ENCODE results near the gene GABPB2.

GABPB2 gene

DNA sequence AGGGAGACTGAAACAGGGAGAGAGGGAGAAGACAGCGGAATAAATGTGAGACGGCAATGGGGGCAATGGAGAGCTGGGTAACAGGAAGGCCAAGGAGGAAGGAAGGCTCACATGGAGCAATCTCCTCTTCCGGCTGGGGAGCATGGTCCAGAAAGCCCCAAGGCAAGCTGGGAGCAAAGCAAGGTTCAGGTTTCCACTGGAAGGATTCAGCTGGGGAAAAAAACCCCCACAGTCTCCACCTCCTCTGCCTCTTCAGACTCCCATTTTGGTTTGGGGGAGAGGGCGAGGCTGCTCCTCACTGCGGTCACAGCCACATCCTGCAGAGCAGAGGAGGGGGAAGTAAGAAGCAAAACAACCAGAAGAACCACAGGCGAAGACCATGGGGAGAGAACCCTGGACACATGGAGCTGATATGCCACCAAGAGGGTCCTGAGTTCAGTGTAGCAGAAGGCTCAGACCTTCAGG, 86.5 kb downstream of the GABPB2 start:
- H3K4me2 ChIP-seq (ENCODE audit: low read depth, low read length, poor library complexity, severe bottlenecking) = peak overlapping the region; percentile 80
- H3K4me3 ChIP-seq (ENCODE audit: low read length, poor library complexity, severe bottlenecking) = peak overlapping the region; percentile 76
- peaks cover 20% of the 10 kb centered on the region; the same call in 1 of the 2 replicates for H3K79me2 ChIP-seq (ENCODE audit: insufficient read depth, low read length)
- peaks cover 32% of the 10 kb centered on the region for H3K4me1 ChIP-seq (ENCODE audit: insufficient read depth, low read length, poor library complexity, severe bottlenecking)
- H3F3A ChIP-seq (ENCODE audit: low read depth) = no peaks in the 10 kb centered on the region
- TF ChIP-seq, protein P1, sequence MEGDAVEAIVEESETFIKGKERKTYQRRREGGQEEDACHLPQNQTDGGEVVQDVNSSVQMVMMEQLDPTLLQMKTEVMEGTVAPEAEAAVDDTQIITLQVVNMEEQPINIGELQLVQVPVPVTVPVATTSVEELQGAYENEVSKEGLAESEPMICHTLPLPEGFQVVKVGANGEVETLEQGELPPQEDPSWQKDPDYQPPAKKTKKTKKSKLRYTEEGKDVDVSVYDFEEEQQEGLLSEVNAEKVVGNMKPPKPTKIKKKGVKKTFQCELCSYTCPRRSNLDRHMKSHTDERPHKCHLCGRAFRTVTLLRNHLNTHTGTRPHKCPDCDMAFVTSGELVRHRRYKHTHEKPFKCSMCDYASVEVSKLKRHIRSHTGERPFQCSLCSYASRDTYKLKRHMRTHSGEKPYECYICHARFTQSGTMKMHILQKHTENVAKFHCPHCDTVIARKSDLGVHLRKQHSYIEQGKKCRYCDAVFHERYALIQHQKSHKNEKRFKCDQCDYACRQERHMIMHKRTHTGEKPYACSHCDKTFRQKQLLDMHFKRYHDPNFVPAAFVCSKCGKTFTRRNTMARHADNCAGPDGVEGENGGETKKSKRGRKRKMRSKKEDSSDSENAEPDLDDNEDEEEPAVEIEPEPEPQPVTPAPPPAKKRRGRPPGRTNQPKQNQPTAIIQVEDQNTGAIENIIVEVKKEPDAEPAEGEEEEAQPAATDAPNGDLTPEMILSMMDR (conservative IDR thresholded peaks at IDR 0.05; ENCODE audit: low read length) = no peak
- TF ChIP-seq EZH2phosphoT487 (IDR thresholded peaks at IDR 0.05; ENCODE audit: borderline replicate concordance) = no peak
- H3K9ac ChIP-seq (ENCODE audit: low read depth, low read length, poor library complexity, severe bottlenecking) = peak overlapping the region; percentile 81
- H3K36me3 ChIP-seq (ENCODE audit: insufficient read depth, low read length) = no peaks in the 10 kb centered on the region
- H3K27me3 ChIP-seq (ENCODE audit: insufficient read depth, low read length, poor library complexity, severe bottlenecking) = no peaks in the 10 kb centered on the region
- no peaks in the 10 kb centered on the region for H3K9me3 ChIP-seq (ENCODE audit: insufficient read depth, low read depth, low read length)
- peak overlapping the region; percentile 79; the same call in 1 of the 2 replicates for H2AFZ ChIP-seq (ENCODE audit: low read length)
- H3K9me2 ChIP-seq (replicated peaks; ENCODE audit: low read depth, low read length) = no peaks in the 10 kb centered on the region
- H4K20me1 ChIP-seq (ENCODE audit: insufficient read depth, low read length, poor library complexity, severe bottlenecking) = no peaks in the 10 kb centered on the region

DNA sequence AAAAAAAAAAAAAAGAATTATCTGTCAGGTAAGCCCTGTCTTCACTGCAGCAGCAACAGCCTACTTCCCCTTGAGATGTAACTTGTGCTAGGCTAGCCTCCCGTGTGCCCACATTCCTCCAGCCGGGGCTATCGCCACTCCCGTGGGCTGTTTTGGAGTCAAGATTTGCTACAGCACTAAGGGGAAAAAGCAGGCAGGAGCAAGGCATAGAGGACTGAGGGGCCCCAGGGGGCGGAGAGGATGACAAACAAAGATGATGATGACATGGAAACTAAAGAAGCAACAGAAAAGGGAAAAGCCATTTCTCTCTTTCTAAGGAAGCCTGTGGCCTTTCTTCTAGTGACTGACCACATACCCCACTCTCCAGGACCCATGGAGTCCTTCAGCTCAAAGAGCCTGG, 87.8 kb downstream of the GABPB2 start:
- no peaks in the 10 kb centered on the region for H3K36me3 ChIP-seq (ENCODE audit: insufficient read depth, low read length)
- no peaks in the 10 kb centered on the region for H3K9me2 ChIP-seq (replicated peaks; ENCODE audit: low read depth, low read length)

DNA sequence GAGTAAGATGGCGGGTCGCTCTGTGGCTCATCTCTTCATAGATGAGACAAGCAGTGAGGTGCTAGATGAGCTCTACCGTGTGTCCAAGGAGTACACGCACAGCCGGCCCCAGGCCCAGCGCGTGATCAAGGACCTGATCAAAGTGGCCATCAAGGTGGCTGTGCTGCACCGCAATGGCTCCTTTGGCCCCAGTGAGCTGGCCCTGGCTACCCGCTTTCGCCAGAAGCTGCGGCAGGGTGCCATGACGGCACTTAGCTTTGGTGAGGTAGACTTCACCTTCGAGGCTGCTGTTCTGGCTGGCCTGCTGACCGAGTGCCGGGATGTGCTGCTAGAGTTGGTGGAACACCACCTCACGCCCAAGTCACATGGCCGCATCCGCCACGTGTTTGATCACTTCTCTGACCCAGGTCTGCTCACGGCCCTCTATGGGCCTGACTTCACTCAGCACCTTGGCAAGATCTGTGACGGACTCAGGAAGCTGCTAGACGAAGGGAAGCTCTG, 88.2 kb downstream of the GABPB2 start:
- Histone ChIP-seq H3K4me3 (ENCODE audit: low read length, poor library complexity, severe bottlenecking) (peak overlapping the region; percentile 76), H3K9me3 (ENCODE audit: insufficient read depth, low read depth, low read length) (no peaks in the 10 kb centered on the region), H3K27me3 (ENCODE audit: insufficient read depth, low read length, poor library complexity, severe bottlenecking) (no peaks in the 10 kb centered on the region), H3K9me2 (replicated peaks; ENCODE audit: low read depth, low read length) (no peaks in the 10 kb centered on the region), H2AFZ (ENCODE audit: low read length) (no peak overlapping the region), H3K4me1 (ENCODE audit: insufficient read depth, low read length, poor library complexity, severe bottlenecking) (peaks cover 32% of the 10 kb centered on the region), H3K36me3 (ENCODE audit: insufficient read depth, low read length) (no peaks in the 10 kb centered on the region), H3K79me2 (ENCODE audit: insufficient read depth, low read length) (peaks cover 20% of the 10 kb centered on the region; the same call in 1 of the 2 replicates), H3K4me2 (ENCODE audit: low read depth, low read length, poor library complexity, severe bottlenecking) (peak overlapping the region; percentile 80), H3K9ac (ENCODE audit: low read depth, low read length, poor library complexity, severe bottlenecking) (no peak overlapping the region), H4K20me1 (ENCODE audit: insufficient read depth, low read length, poor library complexity, severe bottlenecking) (no peaks in the 10 kb centered on the region), H3F3A (ENCODE audit: low read depth) (no peaks in the 10 kb centered on the region)
- TF ChIP-seq, protein P1 (conservative IDR thresholded peaks at IDR 0.05; ENCODE audit: low read length) = no peak
- TF ChIP-seq EZH2phosphoT487 (IDR thresholded peaks at IDR 0.05; ENCODE audit: borderline replicate concordance) = no peak

More for the DNA sequence above, 87.8 kb downstream of the GABPB2 start:
- no peaks in the 10 kb centered on the region for H4K20me1 ChIP-seq (ENCODE audit: insufficient read depth, low read length, poor library complexity, severe bottlenecking)
- TF ChIP-seq, protein P1 (conservative IDR thresholded peaks at IDR 0.05; ENCODE audit: low read length) = no peak
- TF ChIP-seq EZH2phosphoT487 (IDR thresholded peaks at IDR 0.05; ENCODE audit: borderline replicate concordance) = no peak
- H3F3A ChIP-seq (ENCODE audit: low read depth) = no peaks in the 10 kb centered on the region
- H3K27me3 ChIP-seq (ENCODE audit: insufficient read depth, low read length, poor library complexity, severe bottlenecking) = no peaks in the 10 kb centered on the region
- peak overlapping the region; percentile 81 for H3K9ac ChIP-seq (ENCODE audit: low read depth, low read length, poor library complexity, severe bottlenecking)
- H3K4me3 ChIP-seq (ENCODE audit: low read length, poor library complexity, severe bottlenecking) = peak overlapping the region; percentile 76
- peaks cover 32% of the 10 kb centered on the region for H3K4me1 ChIP-seq (ENCODE audit: insufficient read depth, low read length, poor library complexity, severe bottlenecking)
- no peaks in the 10 kb centered on the region for H3K9me3 ChIP-seq (ENCODE audit: insufficient read depth, low read depth, low read length)
- peak overlapping the region; percentile 80 for H3K4me2 ChIP-seq (ENCODE audit: low read depth, low read length, poor library complexity, severe bottlenecking)
- H2AFZ ChIP-seq (ENCODE audit: low read length) = no peak overlapping the region
- H3K79me2 ChIP-seq (ENCODE audit: insufficient read depth, low read length) = peaks cover 20% of the 10 kb centered on the region; the same call in 1 of the 2 replicates

Data from Loucy (cell line).